ENCODE data around the gene DPAGT1.
A peak's percentile ranks its signal among the peaks of the same experiment; 100 is the strongest.
"Not testable (repeated sequence)": the region's sequence is repeated elsewhere in the genome, so short reads cannot be mapped to it uniquely, and the experiment has no call there.

Gene DPAGT1

DNA sequence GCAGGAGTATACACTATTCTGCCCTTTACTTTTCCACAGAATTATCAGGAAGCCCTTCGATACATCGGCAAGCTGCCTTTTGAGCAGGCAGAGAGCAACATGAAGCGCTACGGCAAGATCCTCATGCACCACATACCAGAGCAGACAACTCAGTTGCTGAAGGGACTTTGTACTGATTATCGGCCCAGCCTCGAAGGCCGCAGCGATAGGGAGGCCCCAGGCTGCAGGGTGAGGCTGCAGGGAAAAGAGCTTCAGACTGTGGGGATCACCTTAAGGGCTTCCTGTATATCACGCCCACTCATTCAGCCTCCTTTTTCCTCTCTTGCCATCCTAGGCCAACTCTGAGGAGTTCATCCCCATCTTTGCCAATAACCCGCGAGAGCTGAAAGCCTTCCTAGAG is 23.8 kb downstream of the DPAGT1 start:
- in situ Hi-C loops (cut with MboI; ENCODE audit: low pct_unique_long_range_greater_than_20kb, low sequenced_read_pairs), result no loop called here
- DNase-seq, result no peak

- in situ Hi-C loops (cut with MboI; ENCODE audit: low pct_unique_long_range_greater_than_20kb, low sequenced_read_pairs), result no loop called here
- DNase-seq, result peak; percentile 94
Measured at GRCh38 chr11:119067371-119068222, 34.1 kb downstream of the DPAGT1 start, which contains the start of gene VPS11. Gene VPS11 (plus strand): TSS chr11:119067818. CDS start chr11:119067824, 6 bp downstream.

DNA sequence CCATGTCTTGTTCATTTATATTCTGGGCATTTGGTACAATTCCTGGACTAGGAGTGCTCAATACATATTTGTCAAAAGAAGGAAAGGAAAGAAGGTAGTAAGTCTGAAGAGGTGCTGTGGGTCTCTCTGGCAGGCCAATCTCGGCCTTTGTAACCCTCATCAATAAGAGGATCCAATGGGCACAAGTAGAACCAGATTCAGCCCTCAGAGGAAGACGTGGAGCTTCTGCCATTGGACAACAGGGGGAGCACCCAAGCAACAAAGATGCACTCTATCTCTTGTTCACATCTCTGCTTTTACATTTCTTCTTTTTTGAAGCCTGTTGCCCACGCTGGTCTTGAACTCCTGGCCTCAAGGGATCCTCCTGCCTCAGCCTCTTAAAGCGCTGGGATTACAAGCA is 36.3 kb downstream of the DPAGT1 start:
- DNase-seq, result peak; percentile 67
- in situ Hi-C loops (cut with MboI; ENCODE audit: low pct_unique_long_range_greater_than_20kb, low sequenced_read_pairs), result no loop called here

- in situ Hi-C loops (cut with MboI; ENCODE audit: low pct_unique_long_range_greater_than_20kb, low sequenced_read_pairs), result no loop called here
- no peak for DNase-seq
Measured at GRCh38 chr11:119062779-119063178, 38.9 kb downstream of the DPAGT1 start.

DNA sequence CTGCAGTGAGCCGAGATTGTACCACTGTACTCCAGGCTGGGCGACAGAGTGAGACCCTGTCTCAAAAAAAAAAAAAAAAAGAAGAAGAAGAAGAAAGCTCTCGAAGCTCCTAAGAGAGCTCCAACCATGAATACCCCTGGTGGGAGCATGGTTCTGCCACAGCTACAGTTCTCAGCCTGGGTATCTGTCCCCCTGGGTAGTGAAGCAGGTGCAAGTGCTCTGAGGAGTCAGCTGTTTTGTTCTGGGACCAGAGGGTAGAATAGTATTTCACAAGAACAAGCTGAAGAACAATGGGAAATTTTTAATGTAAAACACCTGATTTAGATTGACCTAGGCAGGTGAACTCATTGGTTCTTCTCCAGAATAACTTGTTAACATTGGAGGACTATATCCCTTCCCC is 40.4 kb downstream of the DPAGT1 start:
- in situ Hi-C loops (cut with MboI; ENCODE audit: low pct_unique_long_range_greater_than_20kb, low sequenced_read_pairs), result no loop called here
- DNase-seq, result no peak

GRCh38 chr11:119059128-119059527 is 42.5 kb downstream of the DPAGT1 start:
- in situ Hi-C loops (cut with MboI; ENCODE audit: low pct_unique_long_range_greater_than_20kb, low sequenced_read_pairs), result not testable (repeated sequence)

DNA sequence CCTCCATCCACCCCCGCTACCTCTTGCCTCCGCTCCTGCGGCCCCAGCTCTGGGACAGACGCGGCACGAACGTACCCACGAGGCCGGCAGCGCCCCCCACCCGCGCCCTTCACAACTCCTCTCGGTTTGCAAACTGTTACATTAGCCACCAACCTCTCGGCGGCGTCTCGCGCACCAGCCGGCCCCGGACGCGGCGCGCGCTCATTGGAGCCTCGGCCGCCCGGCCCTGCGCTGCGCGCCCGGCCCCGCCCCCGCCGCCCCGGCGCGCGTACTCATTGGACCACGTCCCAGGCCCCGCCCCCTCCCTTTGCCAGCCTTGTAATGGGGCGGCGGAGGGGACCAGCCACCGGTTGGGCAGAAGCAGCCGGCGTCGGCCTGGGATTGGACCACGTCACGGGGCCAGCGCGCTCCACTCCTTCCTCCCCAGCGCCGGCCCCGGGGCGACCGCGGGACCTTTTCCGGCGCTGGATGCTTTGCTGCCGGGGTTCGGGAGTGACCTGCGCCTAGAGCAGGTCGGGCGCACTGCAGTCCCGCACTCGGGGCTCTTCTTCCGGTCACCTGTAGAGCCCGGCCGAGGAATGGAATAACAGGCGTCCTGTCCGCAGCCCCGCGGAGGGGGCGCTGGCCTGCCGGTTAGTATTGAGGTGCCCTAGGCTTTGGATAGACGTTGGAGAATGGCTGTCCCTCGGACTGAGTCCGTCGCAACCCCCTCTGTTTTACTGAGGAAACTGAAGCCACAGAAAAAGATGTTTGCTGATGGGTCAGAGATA is 44.5 kb downstream of the DPAGT1 start, which contains the start of gene HYOU1:
TSS of gene HYOU1 (minus strand) at position 206 of the 770 bp plus-strand sequence. CDS start 1,045 bp downstream, outside the sequence.
- in situ Hi-C loops (cut with MboI; ENCODE audit: low pct_unique_long_range_greater_than_20kb, low sequenced_read_pairs), result no loop called here
- DNase-seq, result peak; percentile 94

More at GRCh38 chr11:119059128-119059527, 42.5 kb downstream of the DPAGT1 start:
- not testable (repeated sequence) for DNase-seq

DNA sequence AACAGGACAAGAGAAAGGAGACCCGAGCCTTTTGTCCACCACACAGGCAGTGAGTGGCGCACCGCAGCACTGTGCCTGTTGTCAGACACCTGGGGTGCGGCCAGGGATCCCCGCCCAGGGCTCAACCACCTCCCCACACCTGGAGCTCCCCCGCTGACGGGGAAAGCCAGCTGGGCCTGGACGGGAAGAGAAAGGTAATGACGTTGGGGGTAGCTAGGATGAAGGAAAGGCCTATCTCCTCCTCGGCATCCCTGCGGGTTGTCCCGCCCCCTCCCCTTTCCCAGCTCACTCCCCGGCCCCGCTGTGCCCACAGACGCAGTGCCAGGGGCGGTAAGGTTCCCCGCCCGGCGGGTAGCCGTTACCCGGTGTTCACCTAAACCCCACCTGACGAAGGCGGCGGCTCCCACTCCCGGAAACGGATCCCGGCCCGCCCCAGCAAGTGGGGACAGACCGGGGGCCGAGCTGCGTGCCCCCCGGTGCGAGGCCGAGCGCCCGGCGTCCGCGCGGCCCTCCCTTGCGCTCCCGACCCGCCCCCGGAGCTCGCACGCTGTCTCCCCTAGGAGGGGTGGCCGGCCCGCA is 45.1 kb downstream of the DPAGT1 start:
- in situ Hi-C loops (cut with MboI; ENCODE audit: low pct_unique_long_range_greater_than_20kb, low sequenced_read_pairs), result no loop called here
- DNase-seq, result no peak

DNA sequence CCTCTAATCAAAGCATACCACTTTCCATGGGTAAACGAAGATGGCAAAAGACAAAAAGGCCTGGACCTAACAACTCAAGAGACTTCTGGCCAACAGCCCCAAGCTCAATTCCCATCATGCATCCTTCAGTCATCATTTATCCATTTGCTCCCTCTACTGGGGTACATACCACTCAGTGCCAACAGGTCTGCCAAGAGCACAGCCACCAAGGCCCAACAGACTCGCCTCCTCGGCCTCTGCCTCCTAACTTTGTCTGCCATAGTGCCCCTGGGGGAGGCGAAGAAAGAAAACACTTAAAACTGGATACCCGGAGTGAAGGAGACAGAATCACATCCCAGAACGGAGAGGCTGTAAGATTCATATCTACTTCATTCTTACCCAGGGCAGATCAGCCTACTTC is 45.8 kb downstream of the DPAGT1 start:
- peak; percentile 55 for DNase-seq
- in situ Hi-C loops (cut with MboI; ENCODE audit: low pct_unique_long_range_greater_than_20kb, low sequenced_read_pairs), result no loop called here

DNA sequence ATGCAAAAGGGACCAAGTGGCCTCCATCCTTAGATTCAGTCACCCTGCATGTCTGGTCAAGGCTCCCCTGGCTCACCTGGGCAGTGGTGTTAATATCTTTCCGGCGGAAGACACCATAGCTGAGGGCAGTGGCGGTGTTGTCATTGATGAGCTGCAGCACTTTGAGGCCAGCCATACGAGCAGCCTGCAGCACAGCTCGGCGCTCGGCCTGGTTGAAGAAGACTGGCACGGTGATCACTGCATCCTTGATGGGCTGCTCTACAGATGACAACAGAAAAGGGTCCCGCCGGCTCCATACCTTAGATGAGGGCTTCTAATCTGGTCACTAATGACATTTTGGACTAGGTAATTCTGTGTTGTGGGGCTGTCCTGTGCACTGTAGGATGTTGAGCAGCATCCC is 47.2 kb downstream of the DPAGT1 start:
- no peak for DNase-seq
- in situ Hi-C loops (cut with MboI; ENCODE audit: low pct_unique_long_range_greater_than_20kb, low sequenced_read_pairs), result no loop called here

- in situ Hi-C loops (cut with MboI; ENCODE audit: low pct_unique_long_range_greater_than_20kb, low sequenced_read_pairs), result no loop called here
Measured at GRCh38 chr11:119052163-119052814, 49.4 kb downstream of the DPAGT1 start.

GRCh38 chr11:119051440-119052162 is 50.1 kb downstream of the DPAGT1 start:
- in situ Hi-C loops (cut with MboI; ENCODE audit: low pct_unique_long_range_greater_than_20kb, low sequenced_read_pairs), result no loop called here
- no peak for DNase-seq

More at GRCh38 chr11:119052163-119052814, 49.4 kb downstream of the DPAGT1 start:
- DNase-seq, result no peak

DNA sequence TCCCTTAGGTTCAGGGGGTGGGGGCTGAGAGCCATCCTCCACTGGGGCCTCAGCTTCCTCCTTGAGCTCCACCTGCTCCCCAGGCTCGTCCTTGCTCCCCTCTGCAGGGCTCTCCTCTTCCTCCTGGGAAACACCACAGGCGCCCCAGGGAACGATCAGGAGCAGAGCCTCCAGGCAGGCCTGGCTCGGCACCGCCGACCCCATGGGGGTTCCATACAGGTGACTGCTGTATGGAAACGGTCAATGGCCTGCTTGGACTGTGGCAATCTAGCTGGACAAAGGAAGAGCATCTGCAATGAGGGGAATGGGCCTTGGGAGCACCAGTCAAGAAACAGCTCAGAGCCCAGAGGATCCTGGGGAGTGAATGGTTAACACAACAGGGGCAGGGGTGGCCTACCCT is 52.6 kb downstream of the DPAGT1 start:
- in situ Hi-C loops (cut with MboI; ENCODE audit: low pct_unique_long_range_greater_than_20kb, low sequenced_read_pairs), result no loop called here
- DNase-seq, result no peak

DNA sequence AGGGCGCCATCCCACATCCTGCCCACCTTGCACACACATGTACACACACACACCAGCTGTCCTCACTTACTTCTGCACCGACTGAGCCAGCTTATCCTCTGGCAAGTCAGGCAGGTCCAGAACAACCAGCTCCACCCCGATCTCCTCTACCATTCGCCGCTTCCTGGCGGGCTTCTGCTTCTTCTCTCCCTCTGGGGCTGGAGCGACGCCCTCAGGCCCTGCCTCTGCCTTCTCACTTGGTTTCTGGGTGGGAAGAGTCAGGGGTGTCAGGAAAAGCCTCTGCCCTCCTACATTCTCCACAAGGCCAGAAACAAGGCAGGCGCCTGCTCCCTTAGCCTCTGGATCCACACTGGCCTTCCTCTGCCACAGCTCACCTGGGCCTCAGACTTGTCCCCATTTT is 53.0 kb downstream of the DPAGT1 start:
- DNase-seq, result no peak
- in situ Hi-C loops (cut with MboI; ENCODE audit: low pct_unique_long_range_greater_than_20kb, low sequenced_read_pairs), result no loop called here

DNA sequence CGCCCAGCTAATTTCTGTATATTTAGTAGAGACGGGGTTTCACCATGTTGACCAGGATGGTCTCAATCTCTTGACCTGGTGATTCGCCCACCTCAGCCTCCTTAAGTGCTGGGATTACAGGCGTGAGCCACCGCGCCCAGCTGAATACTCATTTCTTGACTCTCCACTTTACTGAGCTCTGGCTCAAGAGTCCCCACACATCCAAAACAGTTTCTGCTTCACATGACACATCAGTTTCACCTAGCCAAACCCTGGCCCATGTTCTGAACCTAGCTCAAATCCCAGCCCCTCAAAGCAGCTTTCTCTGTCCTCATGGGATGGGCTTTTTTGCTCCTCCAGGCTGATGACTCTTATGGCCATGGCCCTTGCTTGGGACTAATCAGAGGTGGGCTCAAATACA is 54.4 kb downstream of the DPAGT1 start:
- in situ Hi-C loops (cut with MboI; ENCODE audit: low pct_unique_long_range_greater_than_20kb, low sequenced_read_pairs), result no loop called here
- no peak for DNase-seq

All from KBM-7 (cell line).